H1 (cell line): ENCODE results near the gene MAP7D2. TPM values are rescaled to one million over a fixed set of nuclear protein-coding genes. Genes with fewer than 3 reads are reported as not detected.

Experiments used
- CTCF ChIA-PET: fragments of 300-600 bp; sonication (Branson Sonifier 250); formaldehyde crosslinking; loops from one replicate; lab custom pipeline; 2021; ENCODE audit not compliant: partially characterized antibody; lab: Charles Lee
- POLR2A ChIA-PET: fragments of 300-600 bp; sonication (Branson Sonifier 250); formaldehyde crosslinking; loops from one replicate; lab custom pipeline; 2021; ENCODE audit warnings: inconsistent platforms; ENCODE audit not compliant: partially characterized antibody; lab: Charles Lee
- DNase-seq, 2 experiments: peaks; one replicate each; pipeline versions ENCODE4 v3.0.0 to v3.0.0-alpha.2; 2010 to 2022; ENCODE audit warnings: low spot score in 2 of 2, low read depth in 1 of 2, mixed read lengths in 1 of 2
- FAIRE-seq: peaks from 2 replicates; lab custom pipeline; 2011; peaks lifted over from hg19 to GRCh38; lab: Jason Lieb, UNC
- H2AFZ ChIP-seq: 2 replicates; pipeline ENCODE4 v1.8.1; 2012; ENCODE audit warnings: low read length, inconsistent platforms
- H2AK5ac ChIP-seq: 2 replicates; pipeline ENCODE4 v1.6.1; 2013; ENCODE audit warnings: low read depth, low read length
- H2BK120ac ChIP-seq: replicated peaks from 2 replicates; pipeline ENCODE3; 2013; ENCODE audit warnings: low read depth, low read length, inconsistent platforms
- H2BK12ac ChIP-seq: 2 replicates; pipeline ENCODE4 v1.6.1; 2013; ENCODE audit warnings: low read depth, low read length
- H2BK15ac ChIP-seq: 2 replicates; pipeline ENCODE4 v1.6.1; 2013; ENCODE audit warnings: low read length
- H2BK20ac ChIP-seq: 2 replicates; pipeline ENCODE4 v1.6.1; 2013; ENCODE audit warnings: low read length
- H2BK5ac ChIP-seq: 2 replicates; pipeline ENCODE4 v1.6.1; 2013; ENCODE audit warnings: low read depth, low read length
- H3K14ac ChIP-seq: 2 replicates; pipeline ENCODE4 v1.6.1; 2013; ENCODE audit warnings: inconsistent platforms; ENCODE audit not compliant: insufficient read length
- H3K18ac ChIP-seq: 2 replicates; pipeline ENCODE4 v1.6.1; 2013; ENCODE audit warnings: low read length; ENCODE audit errors: extremely low read depth
- H3K23ac ChIP-seq: 2 replicates; pipeline ENCODE4 v1.6.1; 2013; ENCODE audit warnings: inconsistent platforms; ENCODE audit not compliant: insufficient read length
- H3K23me2 ChIP-seq: 2 replicates; pipeline ENCODE4 v1.6.1; 2013; ENCODE audit warnings: low read depth, low read length
- H3K27ac ChIP-seq: 2 replicates; pipeline ENCODE4 v1.6.1; 2011; ENCODE audit warnings: low read depth, low read length, inconsistent platforms
- H3K27me3 ChIP-seq, 4 experiments: replicated peaks in 1 of 4; 1 replicate in 1 of 4; 2 replicates in 3 of 4; pipeline versions ENCODE4 v1.6.1 to v1.8.1; 2011 to 2013; ENCODE audit warnings: low read length in 3 of 4, mild to moderate bottlenecking in 3 of 4, inconsistent platforms in 2 of 4, mixed read lengths in 2 of 4, moderate library complexity in 1 of 4; ENCODE audit not compliant: control insufficient read depth in 3 of 4, insufficient read depth in 3 of 4; ENCODE audit errors: extremely low read depth in 1 of 4
- H3K36me3 ChIP-seq, 4 experiments: 2 replicates each; pipeline versions ENCODE4 v1.6.1 to v1.8.1; 2011 to 2013; ENCODE audit warnings: mild to moderate bottlenecking in 4 of 4, low read length in 3 of 4, moderate library complexity in 2 of 4, control low read depth in 1 of 4, inconsistent platforms in 1 of 4; ENCODE audit not compliant: insufficient read depth in 4 of 4, control insufficient read depth in 2 of 4
- H3K4ac ChIP-seq: replicated peaks from 2 replicates; pipeline ENCODE3; 2013; ENCODE audit warnings: low read length, low read depth, mixed read lengths, inconsistent platforms; ENCODE audit not compliant: insufficient read length
- H3K4me1 ChIP-seq, 4 experiments: replicated peaks in 1 of 4; 1 replicate in 1 of 4; 2 replicates in 3 of 4; pipeline versions ENCODE4 v1.6.1 to v1.8.1; 2011 to 2013; ENCODE audit warnings: low read length in 3 of 4, inconsistent platforms in 2 of 4, mixed read lengths in 1 of 4; ENCODE audit not compliant: insufficient read depth in 4 of 4, control insufficient read depth in 3 of 4
- H3K4me2 ChIP-seq, 2 experiments: 2 replicates each; pipeline versions ENCODE4 v1.6.1 to v1.8.1; 2011 to 2013; ENCODE audit warnings: low read depth in 2 of 2, low read length in 2 of 2, control low read depth in 1 of 2, inconsistent platforms in 1 of 2, mild to moderate bottlenecking in 1 of 2; ENCODE audit not compliant: insufficient read depth in 1 of 2
- H3K4me3 ChIP-seq, 4 experiments: fragments of 200-600, 300-600 bp in 1 of 4; sonication (generic), shearing (Covaris generic), sonication (Bioruptor Twin) in 1 of 4; 2 replicates each; pipeline versions ENCODE4 v1.5.1 to v1.8.1; 2011 to 2016; ENCODE audit warnings: low read length in 4 of 4, low read depth in 3 of 4, control low read depth in 2 of 4, inconsistent platforms in 2 of 4, mild to moderate bottlenecking in 2 of 4, mixed read lengths in 1 of 4, moderate library complexity in 1 of 4; ENCODE audit not compliant: insufficient read depth in 2 of 4; ENCODE audit errors: extremely low read depth in 1 of 4
- H3K56ac ChIP-seq: replicated peaks from 2 replicates; pipeline ENCODE3; 2013; ENCODE audit warnings: low read depth, mild to moderate bottlenecking, mixed read lengths, low read length, inconsistent platforms; ENCODE audit not compliant: insufficient read length
- H3K79me1 ChIP-seq: 2 replicates; pipeline ENCODE4 v1.6.1; 2013; ENCODE audit warnings: low read depth, low read length, control low read depth
- H3K79me2 ChIP-seq, 2 experiments: 2 replicates each; pipeline versions ENCODE4 v1.6.1 to v1.8.1; 2012 to 2013; ENCODE audit warnings: low read length in 2 of 2, mild to moderate bottlenecking in 2 of 2, inconsistent platforms in 1 of 2; ENCODE audit not compliant: insufficient read depth in 2 of 2, control insufficient read depth in 1 of 2
- H3K9ac ChIP-seq, 4 experiments: replicated peaks in 1 of 4; 1 replicate in 1 of 4; 2 replicates in 3 of 4; pipeline versions ENCODE4 v1.6.1 to v1.8.1; 2011 to 2013; ENCODE audit warnings: low read depth in 3 of 4, low read length in 3 of 4, control low read depth in 2 of 4, mild to moderate bottlenecking in 2 of 4, moderate library complexity in 2 of 4, inconsistent platforms in 1 of 4; ENCODE audit errors: extremely low read depth in 1 of 4
- H3K9me3 ChIP-seq, 2 experiments: 2 replicates each; pipeline versions ENCODE4 v1.6.1 to v1.8.1; 2012 to 2013; ENCODE audit warnings: mild to moderate bottlenecking in 2 of 2, moderate library complexity in 2 of 2, control low read depth in 1 of 2, inconsistent platforms in 1 of 2, low read depth in 1 of 2, low read length in 1 of 2, mixed read lengths in 1 of 2; ENCODE audit not compliant: insufficient read depth in 2 of 2
- H4K20me1 ChIP-seq, 2 experiments: replicated peaks in 1 of 2; 2 replicates each; pipeline versions ENCODE3 to v1.8.1; 2011 to 2013; ENCODE audit warnings: inconsistent platforms in 2 of 2, low read length in 2 of 2, mild to moderate bottlenecking in 1 of 2; ENCODE audit not compliant: insufficient read depth in 2 of 2, control insufficient read depth in 1 of 2
- H4K5ac ChIP-seq: 2 replicates; pipeline ENCODE4 v1.6.1; 2013; ENCODE audit warnings: low read length, low read depth, mixed read lengths, inconsistent platforms; ENCODE audit not compliant: insufficient read length
- H4K8ac ChIP-seq: 2 replicates; pipeline ENCODE4 v1.8.0; 2013; ENCODE audit warnings: mild to moderate bottlenecking, moderate library complexity, low read length, inconsistent platforms; ENCODE audit not compliant: insufficient read depth; ENCODE audit errors: extremely low read depth
- H4K91ac ChIP-seq: replicated peaks from 2 replicates; pipeline ENCODE3; 2013; ENCODE audit warnings: low read length, mixed read lengths, inconsistent platforms; ENCODE audit not compliant: insufficient read length
- JUND ChIP-seq: IDR thresholded peaks from 2 replicates; pipeline ENCODE4 v1.6.1; 2011; ENCODE audit warnings: mild to moderate bottlenecking, improper control_type of control experiment, low read length
- SP1 ChIP-seq: IDR thresholded peaks from 2 replicates; pipeline ENCODE4 v1.6.1; 2011; ENCODE audit warnings: low read depth, low read length
- SP4 ChIP-seq: IDR thresholded peaks from 2 replicates; pipeline ENCODE4 v1.6.1; 2012; ENCODE audit warnings: low read length, inconsistent platforms
- SUZ12 ChIP-seq: fragments of 200-600 bp; sonication (generic); IDR thresholded peaks from 2 replicates; pipeline ENCODE4 v1.6.1; 2012; ENCODE audit warnings: mild to moderate bottlenecking, inconsistent platforms, low read length, moderate library complexity, mixed read lengths
- WGBS, 2 experiments: shearing (Covaris generic) in 1 of 2; methylation state at CpG; one replicate each; pipeline versions ENCODE4 v1.1.6 to v1.1.7; 2013 to 2015; ENCODE audit warnings: low lambda C conversion rate in 2 of 2, mixed read lengths in 2 of 2, inconsistent platforms in 1 of 2, low coverage in 1 of 2, missing lambda C conversion rate in 1 of 2; ENCODE audit not compliant: insufficient replicate concordance in 2 of 2, insufficient coverage in 1 of 2, insufficient read length in 1 of 2; ENCODE audit errors: extremely low coverage in 1 of 2, missing lambda C conversion rate in 1 of 2; 5-methylcytosine and 5-hydroxymethylcytosine counted together
- polyA plus RNA-seq, 7 experiments: library from polyadenylated mRNA; depleted of rRNA in 3 of 7; stranded (reverse) in 5 of 7; unstranded in 2 of 7; fragments of >200 nt in 5 of 7; fragments of 200-250 nt in 2 of 7; gene quantifications; 1 replicate in 5 of 7; 2 replicates in 1 of 7; 4 replicates in 1 of 7; pipeline versions ENCODE4 v1.2.1 to v1.2.3, GENCODE V29; 2011 to 2013; ENCODE audit warnings: missing spikeins in 2 of 7, mixed read lengths in 2 of 7
- total RNA-seq: library from RNA; stranded (reverse); fragmentation: NEBNext Ultra II Directional; extraction: Animal tissue kit (Norgen Biotek cat#: 25700); gene quantifications from 2 replicates; pipeline ENCODE4 v1.2.1, GENCODE V29; 2021

Gene MAP7D2
- total and polyA plus RNA-seq, 2 of the 8 experiments (the other 6 are each of a cell fraction or from before 2014, with no cell fraction given), result 0.65 to 0.83 TPM

GRCh38 chrX:20015945-20016615 lies 100.6 kb downstream of the MAP7D2 start:
- CTCF ChIA-PET, result no interaction called here
- peak; percentile 13 for FAIRE-seq
- no peak overlapping the region for H3K56ac ChIP-seq

More at GRCh38 chrX:20015945-20016615, 100.6 kb downstream of the MAP7D2 start:
- Histone ChIP-seq H4K8ac (no peak overlapping the region), H3K4me2 (no peak overlapping the region), H3K79me1 (no peaks in the 10 kb centered on the region), H2BK12ac (no peak overlapping the region), H4K91ac (no peak overlapping the region), H3K23ac (no peak overlapping the region), H3K4ac (no peak overlapping the region), H3K4me1 (no peaks in the 10 kb centered on the region), H3K27ac (no peak overlapping the region), H3K14ac (no peak overlapping the region), H3K9ac (no peak overlapping the region), H2BK5ac (no peak overlapping the region), H4K20me1 (no peaks in the 10 kb centered on the region), H2BK120ac (no peak overlapping the region), H3K18ac (no peak overlapping the region), H3K36me3 (no peaks in the 10 kb centered on the region), H3K23me2 (no peaks in the 10 kb centered on the region), H2BK15ac (no peak overlapping the region), H2AK5ac (no peak overlapping the region), H3K9me3 (no peaks in the 10 kb centered on the region), H3K27me3 (no peaks in the 10 kb centered on the region), H2BK20ac (no peak overlapping the region), H3K4me3 (no peak overlapping the region), H2AFZ (no peak overlapping the region), H3K79me2 (no peaks in the 10 kb centered on the region), H4K5ac (no peak overlapping the region)
- POLR2A ChIA-PET, result interaction anchor here (0.9 kb wide), 1 partner anchor 11 kb away, joined by 3 read pairs; no protein-coding TSS in a partner anchor
- DNase-seq, result no peak
- no peak for TF ChIP-seq JUND
- no peak for TF ChIP-seq SUZ12
- TF ChIP-seq SP1, result no peak
- no peak for TF ChIP-seq SP4
- WGBS, 2 experiments, result 89% methylated on average over 8 of the region's 9 CpGs; no CpG with 5 or more reads in 1 of the 2 experiments
